ENCODE results near the gene RAMP2. TPM values are rescaled to one million over a fixed set of nuclear protein-coding genes. Genes with fewer than 3 reads are reported as not detected.
"Not testable (repeated sequence)": the region's sequence is repeated elsewhere in the genome, so short reads cannot be mapped to it uniquely, and the experiment has no call there.

RAMP2 gene
- total and polyA plus RNA-seq, 8 donors: 2.4 to 26.5 (median 7.2) TPM

DNA sequence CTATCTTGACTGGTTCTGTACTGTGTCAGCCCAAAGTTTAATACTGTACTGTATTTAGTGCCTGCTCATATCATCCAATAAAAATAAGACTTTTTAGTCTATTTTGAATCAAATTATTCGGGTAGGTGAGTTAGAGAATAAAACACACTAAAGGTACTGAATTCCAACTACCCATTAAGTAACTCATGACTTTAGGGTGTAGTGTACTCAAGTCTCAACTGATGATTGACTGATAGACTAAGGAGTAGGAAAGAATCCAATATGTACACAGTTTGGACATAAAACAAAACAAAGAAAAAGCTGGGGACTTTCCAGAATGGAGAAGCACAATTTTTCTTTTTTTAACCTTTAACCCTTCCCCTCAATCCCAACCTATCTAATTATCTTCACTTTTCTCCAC is 20.3 kb upstream of the RAMP2 start:
- Histone ChIP-seq H3K9me3 (no peaks in the 10 kb centered on the region), H3K4me3 (no peak overlapping the region), H3K36me3 (no peaks in the 10 kb centered on the region), H3K4me1 (peaks cover 0 to 19% (median 7%) of the 10 kb centered on the region in 3 donors), H3K27ac (no peak overlapping the region), H3K27me3 (no peaks in the 10 kb centered on the region)
- peak in 1 of 4 donors; percentile 7 for ATAC-seq
- TF ChIP-seq, protein P1, sequence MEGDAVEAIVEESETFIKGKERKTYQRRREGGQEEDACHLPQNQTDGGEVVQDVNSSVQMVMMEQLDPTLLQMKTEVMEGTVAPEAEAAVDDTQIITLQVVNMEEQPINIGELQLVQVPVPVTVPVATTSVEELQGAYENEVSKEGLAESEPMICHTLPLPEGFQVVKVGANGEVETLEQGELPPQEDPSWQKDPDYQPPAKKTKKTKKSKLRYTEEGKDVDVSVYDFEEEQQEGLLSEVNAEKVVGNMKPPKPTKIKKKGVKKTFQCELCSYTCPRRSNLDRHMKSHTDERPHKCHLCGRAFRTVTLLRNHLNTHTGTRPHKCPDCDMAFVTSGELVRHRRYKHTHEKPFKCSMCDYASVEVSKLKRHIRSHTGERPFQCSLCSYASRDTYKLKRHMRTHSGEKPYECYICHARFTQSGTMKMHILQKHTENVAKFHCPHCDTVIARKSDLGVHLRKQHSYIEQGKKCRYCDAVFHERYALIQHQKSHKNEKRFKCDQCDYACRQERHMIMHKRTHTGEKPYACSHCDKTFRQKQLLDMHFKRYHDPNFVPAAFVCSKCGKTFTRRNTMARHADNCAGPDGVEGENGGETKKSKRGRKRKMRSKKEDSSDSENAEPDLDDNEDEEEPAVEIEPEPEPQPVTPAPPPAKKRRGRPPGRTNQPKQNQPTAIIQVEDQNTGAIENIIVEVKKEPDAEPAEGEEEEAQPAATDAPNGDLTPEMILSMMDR (IDR thresholded peaks at IDR 0.05): no peak
- no peak for FAIRE-seq
- 28 to 34% methylated on average over 1 of the region's 1 CpG for WGBS, 2 donors
- intact Hi-C loops (cut with DNase I): no loop called here
- no peak for DNase-seq

DNA sequence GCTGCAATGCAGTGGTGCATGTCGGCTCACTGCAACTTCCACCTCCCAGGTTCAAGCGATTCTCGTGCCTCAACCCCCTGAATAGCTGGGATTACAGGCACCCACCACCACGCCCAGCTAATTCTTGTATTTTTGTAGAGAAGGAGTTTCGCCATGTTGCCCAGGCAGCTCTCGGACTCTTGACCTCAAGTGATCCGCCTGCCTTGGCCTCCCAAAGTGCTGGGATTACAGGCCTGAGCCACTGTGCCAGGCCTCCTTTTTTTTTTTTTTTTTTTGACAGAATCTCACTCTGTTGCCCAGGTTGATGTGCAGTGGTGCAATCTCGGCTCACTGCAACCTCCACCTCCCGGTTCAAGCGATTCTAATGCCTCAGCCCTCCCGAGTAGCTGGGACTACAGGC is 18.1 kb upstream of the RAMP2 start:
- H3K4me1 ChIP-seq: peaks cover 0 to 19% (median 7%) of the 10 kb centered on the region in 3 donors
- DNase-seq; FAIRE-seq; H3K36me3 ChIP-seq; H3K9me3 ChIP-seq; H3K27ac ChIP-seq; H3K27me3 ChIP-seq; intact Hi-C loops (cut with DNase I); H3K4me3 ChIP-seq; ATAC-seq: not testable (repeated sequence)
- WGBS, 2 donors: 95 to 96% methylated on average over 11 of the region's 11 CpGs

DNA sequence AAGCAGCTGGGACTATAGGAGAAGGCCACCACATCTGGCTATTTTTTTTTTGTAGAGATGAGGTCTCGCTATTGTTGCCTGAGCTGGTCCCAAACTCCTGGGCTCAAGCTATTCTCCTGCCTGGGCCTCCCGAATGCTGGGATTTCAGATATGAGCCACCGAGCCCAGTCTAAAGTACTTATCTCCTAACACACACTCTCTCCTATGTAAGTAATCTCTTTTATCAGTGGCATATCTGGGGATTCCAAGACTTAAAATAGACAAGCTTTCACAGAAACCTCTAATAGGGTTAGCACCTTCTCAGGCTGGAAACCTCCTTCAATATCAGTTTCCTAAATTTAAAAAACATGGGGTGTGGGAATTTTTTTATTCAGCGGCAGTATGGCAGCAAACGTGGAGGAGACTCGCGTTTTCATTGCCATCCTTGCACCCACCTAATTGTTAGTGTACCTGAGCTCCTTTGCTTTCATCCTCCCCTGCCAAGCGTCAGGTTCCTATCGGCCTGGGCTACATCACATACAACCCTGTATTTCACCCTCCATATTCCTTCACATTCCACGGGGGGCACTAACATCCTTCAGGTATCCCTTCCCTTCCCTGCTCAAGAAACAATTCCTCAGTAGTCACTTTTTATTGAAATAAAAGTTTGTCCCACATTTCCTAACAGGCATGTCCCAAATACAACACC is 17.3 kb upstream of the RAMP2 start:
- DNase-seq (no peak), FAIRE-seq (no peak), ATAC-seq (no peak)
- H3K27me3 ChIP-seq: no peaks in the 10 kb centered on the region
- H3K4me1 ChIP-seq: peaks cover 0 to 19% (median 7%) of the 10 kb centered on the region in 3 donors
- H3K9me3 ChIP-seq: no peaks in the 10 kb centered on the region
- TF ChIP-seq, protein P1 (IDR thresholded peaks at IDR 0.05): no peak
- H3K27ac ChIP-seq: peak overlapping the region; percentile 70 to 95 (median 84)
- WGBS, 2 donors: 28 to 40% methylated on average over 10 of the region's 10 CpGs
- no peaks in the 10 kb centered on the region for H3K36me3 ChIP-seq
- H3K4me3 ChIP-seq: peak overlapping the region; percentile 51 to 73 (median 58)
- intact Hi-C loops (cut with DNase I): no loop called here

DNA sequence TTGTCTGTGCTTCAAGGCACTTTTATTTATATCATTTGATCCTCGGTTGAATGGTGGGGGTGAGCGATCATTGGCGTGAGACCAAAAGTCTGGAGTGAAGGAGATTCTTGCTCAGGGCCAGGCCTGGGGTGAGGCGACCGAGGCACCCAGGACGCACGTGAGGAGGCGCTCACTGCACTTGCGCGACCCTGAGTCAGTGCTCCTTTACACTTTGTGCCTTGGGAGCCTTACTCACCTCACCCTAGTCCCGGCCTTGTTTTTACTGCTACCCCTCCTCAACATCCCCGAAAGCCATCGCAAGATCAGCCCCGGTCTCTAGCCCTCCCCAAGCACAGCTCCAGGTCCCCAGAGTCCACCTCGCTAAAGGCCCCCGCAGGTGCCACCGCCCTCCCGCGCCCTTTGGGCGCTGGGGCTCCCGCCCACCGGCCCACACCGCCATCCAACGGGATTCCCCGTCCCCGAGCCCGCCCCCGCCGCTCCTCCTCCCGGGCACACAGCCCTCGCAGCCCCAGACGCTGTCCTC is 16.7 kb upstream of the RAMP2 start:
- WGBS, 2 donors: 1 to 2% methylated on average over 32 of the region's 32 CpGs
- H3K27me3 ChIP-seq: no peaks in the 10 kb centered on the region
- FAIRE-seq (no peak), DNase-seq (peak; percentile 62 to 92 (median 84)), ATAC-seq (peak; percentile 80 to 91 (median 87))
- H3K4me3 ChIP-seq: peak overlapping the region; percentile 51 to 73 (median 58)
- TF ChIP-seq, protein P1 (IDR thresholded peaks at IDR 0.05): no peak
- no peaks in the 10 kb centered on the region for H3K9me3 ChIP-seq
- no peaks in the 10 kb centered on the region for H3K36me3 ChIP-seq
- H3K4me1 ChIP-seq: peaks cover 0 to 19% (median 7%) of the 10 kb centered on the region in 3 donors
- intact Hi-C loops (cut with DNase I): no loop called here
- peak overlapping the region; percentile 70 to 95 (median 84) for H3K27ac ChIP-seq

DNA sequence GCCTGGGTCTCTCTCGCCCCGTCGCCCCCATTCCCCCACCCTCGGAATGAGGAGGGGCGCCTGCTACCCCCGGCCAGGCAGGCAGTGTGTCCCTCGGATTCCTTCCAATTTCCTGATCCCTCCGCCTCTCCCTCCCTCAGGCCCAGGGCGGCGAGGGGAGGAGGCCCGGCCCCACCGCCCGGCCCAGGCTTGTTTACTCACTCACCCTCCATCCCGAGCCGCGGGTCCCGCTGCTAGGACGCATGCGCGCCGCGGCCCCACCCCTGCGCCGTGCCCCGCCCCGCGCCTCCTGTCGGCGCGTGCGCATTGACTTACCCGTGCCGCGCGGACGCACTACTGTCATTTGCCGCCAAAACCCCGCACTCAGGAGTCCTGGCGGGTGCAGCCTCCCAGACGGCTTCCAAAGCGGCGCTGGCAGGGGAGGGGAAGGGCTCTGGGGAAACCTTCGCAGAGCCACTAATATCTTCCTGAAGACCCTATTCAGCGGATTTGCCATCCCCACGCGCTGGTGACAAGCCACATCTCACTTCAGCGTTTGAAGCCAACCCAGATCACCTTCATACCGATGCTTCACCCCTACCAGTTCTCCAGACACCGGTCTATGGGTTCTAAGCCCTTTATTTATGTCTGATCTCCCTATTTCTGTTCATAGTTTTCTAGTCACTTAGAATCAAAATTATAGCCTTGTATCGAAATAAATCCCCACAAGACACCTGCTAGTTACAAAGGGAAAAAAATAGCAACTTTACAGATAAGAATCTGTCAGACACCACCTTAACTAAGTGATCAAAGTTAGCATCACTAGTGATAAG is 16.0 kb upstream of the RAMP2 start, which contains the start of gene EZH1:
Gene EZH1, minus strand, starts transcription at position 235 of the 812 bp plus-strand sequence. CDS start 16,099 bp downstream, outside the sequence.
- no peaks in the 10 kb centered on the region for H3K36me3 ChIP-seq
- H3K27me3 ChIP-seq: no peaks in the 10 kb centered on the region
- peak within 1 kb of the TSS; percentile 70 to 95 (median 84) for H3K27ac ChIP-seq
- intact Hi-C loops (cut with DNase I): no loop called here
- TF ChIP-seq, protein P1 (IDR thresholded peaks at IDR 0.05): no peak
- H3K9me3 ChIP-seq: no peaks in the 10 kb centered on the region
- peak within 1 kb of the TSS; percentile 51 to 73 (median 58) for H3K4me3 ChIP-seq
- DNase-seq: peak; percentile 84 to 97 (median 94)
- peaks cover 0 to 19% (median 7%) of the 10 kb centered on the region in 3 donors for H3K4me1 ChIP-seq
- no peak for FAIRE-seq
- peak; percentile 94 to 99 (median 97) for ATAC-seq
- 4 to 5% methylated on average over 46 to 50 of the region's 50 CpGs for WGBS, 2 donors
